Smooth muscle cell (in vitro differentiated cells): ENCODE measurements around the gene DNM3. TPM values are rescaled to one million over a fixed set of nuclear protein-coding genes. Genes with fewer than 3 reads are reported as not detected.

ENCODE experiments used
- DNase-seq: peaks from one replicate; lab custom pipeline; 2025; ENCODE audit not compliant: unreplicated experiment; lab: John Stamatoyannopoulos, UW
- H2AFZ ChIP-seq: fragments of 200-600 bp; sonication (generic); 2 replicates; pipeline ENCODE4 v1.6.0; 2016; ENCODE audit warnings: antibody characterized with exemption, low read depth, mild to moderate bottlenecking
- H3F3A ChIP-seq: fragments of 200-600 bp; sonication (generic); 2 replicates; pipeline ENCODE4 v1.6.0; 2017; ENCODE audit warnings: antibody characterized with exemption, low read depth
- H3K27ac ChIP-seq: fragments of 200-600 bp; sonication (generic); 2 replicates; pipeline ENCODE4 v1.5.1; 2016; ENCODE audit warnings: low read depth, mild to moderate bottlenecking
- H3K27me3 ChIP-seq: fragments of 200-600 bp; sonication (generic); 2 replicates; pipeline ENCODE4 v1.6.1; 2016; ENCODE audit warnings: low read depth, mild to moderate bottlenecking
- H3K36me3 ChIP-seq: fragments of 200-600 bp; sonication (generic); 2 replicates; pipeline ENCODE4 v1.5.1; 2016; ENCODE audit warnings: low read depth
- H3K4me1 ChIP-seq: fragments of 200-600 bp; sonication (generic); 2 replicates; pipeline ENCODE4 v1.5.1; 2016; ENCODE audit warnings: low read depth
- H3K4me2 ChIP-seq: fragments of 200-600 bp; sonication (generic); 2 replicates; pipeline ENCODE4 v1.6.0; 2016; ENCODE audit warnings: mild to moderate bottlenecking
- H3K4me3 ChIP-seq: fragments of 200-600 bp; sonication (generic); 2 replicates; pipeline ENCODE4 v1.5.1; 2016; ENCODE audit warnings: mild to moderate bottlenecking
- H3K79me2 ChIP-seq: fragments of 200-600 bp; sonication (generic); 2 replicates; pipeline ENCODE4 v1.6.0; 2016; ENCODE audit warnings: low read depth, mild to moderate bottlenecking
- H3K9ac ChIP-seq: fragments of 200-600 bp; sonication (generic); 2 replicates; pipeline ENCODE4 v1.6.0; 2016; ENCODE audit warnings: low read depth
- H3K9me3 ChIP-seq: fragments of 200-600 bp; sonication (generic); replicated peaks from 2 replicates; pipeline ENCODE4 v1.5.1; 2016; ENCODE audit warnings: low read depth
- H4K20me1 ChIP-seq: fragments of 200-600 bp; sonication (generic); 2 replicates; pipeline ENCODE4 v1.6.0; 2016; ENCODE audit warnings: low read depth
- WGBS: methylation state at CpG from one replicate; pipeline ENCODE4 v1.1.7; 2016; ENCODE audit warnings: low lambda C conversion rate; 5-methylcytosine and 5-hydroxymethylcytosine counted together
- polyA plus RNA-seq: library from polyadenylated mRNA; unstranded; fragments of >200 nt; fragmentation: Nextera tagmentation; extraction: Ambion mirVana; gene quantifications from 2 replicates; pipeline ENCODE4 v1.2.1, GENCODE V29; 2016
- total RNA-seq: library from RNA; depleted of rRNA; stranded (reverse); fragments of >200 nt; gene quantifications from 2 replicates; pipeline ENCODE4 v1.2.3, GENCODE V29; 2014
- TF ChIP-seq, protein P1 (sequence below): fragments of 200-600 bp; sonication (generic); IDR thresholded peaks from 2 replicates; pipeline ENCODE4 v1.5.1; 2017; ENCODE audit warnings: borderline replicate concordance, mild to moderate bottlenecking, antibody characterized with exemption; ENCODE audit not compliant: insufficient read depth, poor library complexity, severe bottlenecking

Gene DNM3
- total and polyA plus RNA-seq, 2 experiments from 2014 or later: 1.7 to 3.0 TPM

DNA sequence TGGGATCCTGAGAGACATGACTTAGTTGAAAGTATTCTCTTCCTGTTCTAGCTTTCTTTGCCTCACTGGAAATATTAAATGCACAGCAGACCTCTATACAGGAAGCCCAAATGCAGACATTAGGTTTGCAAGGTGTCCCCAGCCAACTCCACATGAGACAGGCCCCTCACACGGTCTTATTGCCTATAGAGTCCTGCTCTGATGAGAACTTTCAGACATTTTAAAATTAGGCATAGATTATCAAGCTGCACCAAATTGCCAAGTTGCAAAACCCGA lies 327.2 kb downstream of the DNM3 start:
- peak overlapping the region; percentile 17 for H3K4me2 ChIP-seq
- peaks cover 6% of the 10 kb centered on the region for H3F3A ChIP-seq
- WGBS: 84% methylated on average over 2 of the region's 2 CpGs

DNA sequence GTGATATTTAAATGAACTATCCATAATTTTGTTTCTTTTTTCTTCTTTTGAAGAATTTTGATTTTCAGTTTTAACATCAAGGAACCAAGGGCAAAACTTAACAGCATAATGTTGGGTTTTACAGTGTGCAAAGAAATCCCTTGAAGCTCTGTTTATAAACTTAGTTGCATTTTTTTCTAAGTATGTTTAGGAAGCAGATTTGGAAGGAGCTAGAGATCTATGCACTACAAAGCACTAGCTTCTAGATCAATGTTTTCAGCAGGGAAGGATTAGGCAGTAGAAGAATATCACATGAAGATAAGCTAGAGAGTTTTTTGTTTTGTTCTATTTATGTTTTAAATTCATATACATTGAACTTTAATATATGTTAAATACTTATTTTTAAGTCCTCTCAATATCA lies 328.5 kb downstream of the DNM3 start:
- H2AFZ ChIP-seq: no peak overlapping the region
- no peak overlapping the region for H3K9ac ChIP-seq
- TF ChIP-seq, protein P1, sequence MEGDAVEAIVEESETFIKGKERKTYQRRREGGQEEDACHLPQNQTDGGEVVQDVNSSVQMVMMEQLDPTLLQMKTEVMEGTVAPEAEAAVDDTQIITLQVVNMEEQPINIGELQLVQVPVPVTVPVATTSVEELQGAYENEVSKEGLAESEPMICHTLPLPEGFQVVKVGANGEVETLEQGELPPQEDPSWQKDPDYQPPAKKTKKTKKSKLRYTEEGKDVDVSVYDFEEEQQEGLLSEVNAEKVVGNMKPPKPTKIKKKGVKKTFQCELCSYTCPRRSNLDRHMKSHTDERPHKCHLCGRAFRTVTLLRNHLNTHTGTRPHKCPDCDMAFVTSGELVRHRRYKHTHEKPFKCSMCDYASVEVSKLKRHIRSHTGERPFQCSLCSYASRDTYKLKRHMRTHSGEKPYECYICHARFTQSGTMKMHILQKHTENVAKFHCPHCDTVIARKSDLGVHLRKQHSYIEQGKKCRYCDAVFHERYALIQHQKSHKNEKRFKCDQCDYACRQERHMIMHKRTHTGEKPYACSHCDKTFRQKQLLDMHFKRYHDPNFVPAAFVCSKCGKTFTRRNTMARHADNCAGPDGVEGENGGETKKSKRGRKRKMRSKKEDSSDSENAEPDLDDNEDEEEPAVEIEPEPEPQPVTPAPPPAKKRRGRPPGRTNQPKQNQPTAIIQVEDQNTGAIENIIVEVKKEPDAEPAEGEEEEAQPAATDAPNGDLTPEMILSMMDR: no peak
- H3K4me1 ChIP-seq: peaks cover 11% of the 10 kb centered on the region
- peak overlapping the region; percentile 44 for H3K27ac ChIP-seq
- DNase-seq: no peak
- H3K4me2 ChIP-seq: peak overlapping the region; percentile 17
- H3K9me3 ChIP-seq: no peaks in the 10 kb centered on the region
- no peaks in the 10 kb centered on the region for H4K20me1 ChIP-seq
- no peaks in the 10 kb centered on the region for H3K27me3 ChIP-seq
- H3K4me3 ChIP-seq: no peak overlapping the region
- peaks cover 6% of the 10 kb centered on the region for H3F3A ChIP-seq
- H3K36me3 ChIP-seq: no peaks in the 10 kb centered on the region
- no peaks in the 10 kb centered on the region for H3K79me2 ChIP-seq

More for the DNA sequence above, 327.2 kb downstream of the DNM3 start:
- Histone ChIP-seq H3K27me3 (no peaks in the 10 kb centered on the region), H3K27ac (peak overlapping the region; percentile 44), H3K9ac (no peak overlapping the region), H3K9me3 (no peaks in the 10 kb centered on the region), H2AFZ (no peak overlapping the region), H3K4me3 (no peak overlapping the region), H4K20me1 (no peaks in the 10 kb centered on the region), H3K36me3 (no peaks in the 10 kb centered on the region), H3K79me2 (no peaks in the 10 kb centered on the region), H3K4me1 (peaks cover 11% of the 10 kb centered on the region)
- TF ChIP-seq, protein P1: no peak
- DNase-seq: no peak

DNA sequence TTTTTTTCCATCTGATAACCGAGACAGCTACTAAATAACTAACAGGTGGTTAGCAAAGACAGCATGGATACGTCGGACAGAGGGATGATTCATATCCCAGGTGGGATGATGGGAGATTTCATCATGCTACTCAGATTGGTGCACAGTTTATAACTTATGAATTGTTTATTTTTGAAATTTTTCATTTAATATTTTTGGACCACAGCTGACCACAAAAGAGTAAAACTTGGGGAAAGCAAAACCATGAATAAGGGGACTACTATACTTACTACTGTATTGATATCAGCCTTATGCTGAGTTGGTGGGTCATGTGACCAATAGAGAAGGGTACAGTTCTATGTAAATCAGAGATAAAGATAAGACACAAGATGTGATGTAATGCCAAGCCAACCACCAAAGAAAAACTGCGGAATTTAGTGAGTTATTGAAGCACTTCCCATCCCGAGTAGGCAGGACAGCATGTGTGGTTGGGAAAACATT lies 331.1 kb downstream of the DNM3 start:
- no peak overlapping the region for H3K4me3 ChIP-seq
- TF ChIP-seq, protein P1: no peak
- WGBS: 56% methylated on average over 5 of the region's 5 CpGs
- no peak for DNase-seq
- no peaks in the 10 kb centered on the region for H3K9me3 ChIP-seq
- no peaks in the 10 kb centered on the region for H4K20me1 ChIP-seq
- no peak overlapping the region for H3K9ac ChIP-seq
- H2AFZ ChIP-seq: no peak overlapping the region
- peak overlapping the region; percentile 18 for H3K4me2 ChIP-seq
- H3K79me2 ChIP-seq: no peaks in the 10 kb centered on the region
- H3K4me1 ChIP-seq: peaks cover 11% of the 10 kb centered on the region
- H3K27me3 ChIP-seq: no peaks in the 10 kb centered on the region
- no peak overlapping the region for H3K27ac ChIP-seq
- H3K36me3 ChIP-seq: no peaks in the 10 kb centered on the region
- H3F3A ChIP-seq: peaks cover 6% of the 10 kb centered on the region

DNA sequence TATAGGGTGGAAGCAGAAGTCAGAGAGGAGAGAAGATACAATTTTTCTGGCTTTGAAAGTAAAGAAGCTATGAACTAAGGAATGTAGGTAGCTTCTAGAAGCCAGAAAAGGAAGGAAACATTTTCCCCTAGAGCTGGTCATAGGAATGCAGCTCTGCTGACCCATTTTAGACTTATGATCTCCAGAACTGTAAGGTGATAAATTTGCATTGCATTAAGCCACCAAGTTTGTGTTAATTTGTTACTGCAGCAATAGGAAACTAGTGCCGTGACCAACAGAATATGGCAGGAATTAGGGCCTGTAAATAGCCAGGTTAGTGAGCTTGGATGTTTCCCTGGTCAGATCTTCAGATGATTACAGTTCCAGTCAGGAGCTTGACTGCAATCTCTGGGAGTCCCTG lies 334.9 kb downstream of the DNM3 start:
- H3K4me2 ChIP-seq: no peak overlapping the region
- H3K36me3 ChIP-seq: no peaks in the 10 kb centered on the region
- H3K9ac ChIP-seq: no peak overlapping the region
- H3K9me3 ChIP-seq: no peaks in the 10 kb centered on the region
- no peak overlapping the region for H3K27ac ChIP-seq
- peaks cover 29% of the 10 kb centered on the region for H3K4me1 ChIP-seq
- no peak overlapping the region for H3K4me3 ChIP-seq
- H3K27me3 ChIP-seq: no peaks in the 10 kb centered on the region
- WGBS: 80% methylated on average over 1 of the region's 1 CpG
- peaks cover 4% of the 10 kb centered on the region for H3K79me2 ChIP-seq
- TF ChIP-seq, protein P1: no peak
- H4K20me1 ChIP-seq: no peaks in the 10 kb centered on the region
- H3F3A ChIP-seq: peaks cover 25% of the 10 kb centered on the region
- H2AFZ ChIP-seq: no peak overlapping the region
- no peak for DNase-seq
